DND-41 (cell line): Measurements from ENCODE around the gene CAMTA2.

Experiments used
- ATAC-seq: fragments of 200-7000 bp; cut with Tn5 transposase; 3 replicates; pipeline ENCODE4 v1.9.1; 2021; ENCODE audit warnings: low read depth; ENCODE audit not compliant: insufficient read depth
- DNase-seq: peaks from one replicate; pipeline ENCODE4 v3.0.0-alpha.2; 2020
- H2AFZ ChIP-seq: 2 replicates; pipeline ENCODE4 v1.6.0; 2012; ENCODE audit warnings: low read depth, low read length
- H3K27ac ChIP-seq: 2 replicates; pipeline ENCODE4 v1.5.1; 2012; ENCODE audit warnings: low read length, inconsistent platforms
- H3K27me3 ChIP-seq: fragments of 200-600 bp; sonication (generic); 2 replicates; pipeline ENCODE4 v1.6.0; 2012; ENCODE audit warnings: low read length, mild to moderate bottlenecking, inconsistent platforms; ENCODE audit not compliant: insufficient read depth, poor library complexity
- H3K36me3 ChIP-seq: 2 replicates; pipeline ENCODE4 v1.5.1; 2012; ENCODE audit warnings: low read length, inconsistent platforms; ENCODE audit not compliant: insufficient read depth
- H3K4me1 ChIP-seq: 2 replicates; pipeline ENCODE4 v1.5.1; 2012; ENCODE audit warnings: mild to moderate bottlenecking, low read length; ENCODE audit not compliant: insufficient read depth
- H3K4me2 ChIP-seq: 2 replicates; pipeline ENCODE4 v1.6.0; 2012; ENCODE audit warnings: mild to moderate bottlenecking, moderate library complexity, low read length, inconsistent platforms; ENCODE audit not compliant: insufficient read depth
- H3K4me3 ChIP-seq, 2 experiments: fragments of 200-600 bp in 1 of 2; shearing (Covaris generic) in 1 of 2; 2 replicates each; pipeline ENCODE4 v1.5.1; 2012 to 2016; ENCODE audit warnings: inconsistent platforms in 2 of 2, low read length in 2 of 2, mild to moderate bottlenecking in 2 of 2, low read depth in 1 of 2, moderate library complexity in 1 of 2
- H3K79me2 ChIP-seq: 2 replicates; pipeline ENCODE4 v1.6.0; 2012; ENCODE audit warnings: low read length, inconsistent platforms; ENCODE audit not compliant: insufficient read depth
- H3K9ac ChIP-seq: 2 replicates; pipeline ENCODE4 v1.6.0; 2012; ENCODE audit warnings: low read depth, mild to moderate bottlenecking, inconsistent platforms, low read length, moderate library complexity
- H3K9me3 ChIP-seq: 2 replicates; pipeline ENCODE4 v1.5.1; 2012; ENCODE audit warnings: low read length, moderate library complexity, mild to moderate bottlenecking, inconsistent platforms; ENCODE audit not compliant: insufficient read depth, severe bottlenecking
- H4K20me1 ChIP-seq: 2 replicates; pipeline ENCODE4 v1.6.0; 2012; ENCODE audit warnings: low read length; ENCODE audit not compliant: insufficient read depth
- EZH2 ChIP-seq: IDR thresholded peaks from 3 replicates; pipeline ENCODE4 v1.6.1; 2012; ENCODE audit warnings: borderline replicate concordance, low read depth, mild to moderate bottlenecking, moderate library complexity, low read length, inconsistent platforms; ENCODE audit not compliant: severe bottlenecking
- TF ChIP-seq, protein P1 (sequence below): IDR thresholded peaks from 2 replicates; pipeline ENCODE4 v1.5.1; 2012; ENCODE audit warnings: borderline replicate concordance, low read length, moderate library complexity, mild to moderate bottlenecking; ENCODE audit not compliant: poor library complexity, severe bottlenecking; ENCODE audit errors: extremely low read depth

Gene CAMTA2

GRCh38 chr17:4974115-4974670 lies 13.3 kb downstream of the CAMTA2 start:
- H3K27me3 ChIP-seq: no peaks in the 10 kb centered on the region
- H4K20me1 ChIP-seq: peaks cover 4% of the 10 kb centered on the region
- H3K4me1 ChIP-seq: peaks cover 7% of the 10 kb centered on the region
- H3K27ac ChIP-seq: no peak overlapping the region
- H3K9me3 ChIP-seq: no peaks in the 10 kb centered on the region
- ATAC-seq (no peak), DNase-seq (no peak)
- no peak overlapping the region for H3K4me2 ChIP-seq
- TF ChIP-seq, protein P1, sequence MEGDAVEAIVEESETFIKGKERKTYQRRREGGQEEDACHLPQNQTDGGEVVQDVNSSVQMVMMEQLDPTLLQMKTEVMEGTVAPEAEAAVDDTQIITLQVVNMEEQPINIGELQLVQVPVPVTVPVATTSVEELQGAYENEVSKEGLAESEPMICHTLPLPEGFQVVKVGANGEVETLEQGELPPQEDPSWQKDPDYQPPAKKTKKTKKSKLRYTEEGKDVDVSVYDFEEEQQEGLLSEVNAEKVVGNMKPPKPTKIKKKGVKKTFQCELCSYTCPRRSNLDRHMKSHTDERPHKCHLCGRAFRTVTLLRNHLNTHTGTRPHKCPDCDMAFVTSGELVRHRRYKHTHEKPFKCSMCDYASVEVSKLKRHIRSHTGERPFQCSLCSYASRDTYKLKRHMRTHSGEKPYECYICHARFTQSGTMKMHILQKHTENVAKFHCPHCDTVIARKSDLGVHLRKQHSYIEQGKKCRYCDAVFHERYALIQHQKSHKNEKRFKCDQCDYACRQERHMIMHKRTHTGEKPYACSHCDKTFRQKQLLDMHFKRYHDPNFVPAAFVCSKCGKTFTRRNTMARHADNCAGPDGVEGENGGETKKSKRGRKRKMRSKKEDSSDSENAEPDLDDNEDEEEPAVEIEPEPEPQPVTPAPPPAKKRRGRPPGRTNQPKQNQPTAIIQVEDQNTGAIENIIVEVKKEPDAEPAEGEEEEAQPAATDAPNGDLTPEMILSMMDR: no peak
- TF ChIP-seq EZH2: no peak
- peaks cover 83% of the 10 kb centered on the region for H3K36me3 ChIP-seq
- no peak overlapping the region for H3K4me3 ChIP-seq
- H3K79me2 ChIP-seq: peaks cover 5% of the 10 kb centered on the region; the same call in 1 of the 2 replicates
- H3K9ac ChIP-seq: no peak overlapping the region
- H2AFZ ChIP-seq: no peak overlapping the region

GRCh38 chr17:4973256-4974114 lies 14.0 kb downstream of the CAMTA2 start:
- no peak overlapping the region for H3K9ac ChIP-seq
- DNase-seq (no peak), ATAC-seq (no peak)
- TF ChIP-seq, protein P1: no peak
- TF ChIP-seq EZH2: no peak
- no peak overlapping the region for H3K4me2 ChIP-seq
- no peak overlapping the region for H2AFZ ChIP-seq
- H3K27me3 ChIP-seq: no peaks in the 10 kb centered on the region
- H3K9me3 ChIP-seq: no peaks in the 10 kb centered on the region
- peaks cover 12% of the 10 kb centered on the region for H3K79me2 ChIP-seq
- H3K4me1 ChIP-seq: peaks cover 14% of the 10 kb centered on the region
- H4K20me1 ChIP-seq: peaks cover 4% of the 10 kb centered on the region
- no peak overlapping the region for H3K27ac ChIP-seq
- peaks cover 82% of the 10 kb centered on the region for H3K36me3 ChIP-seq
- H3K4me3 ChIP-seq: no peak overlapping the region

DNA sequence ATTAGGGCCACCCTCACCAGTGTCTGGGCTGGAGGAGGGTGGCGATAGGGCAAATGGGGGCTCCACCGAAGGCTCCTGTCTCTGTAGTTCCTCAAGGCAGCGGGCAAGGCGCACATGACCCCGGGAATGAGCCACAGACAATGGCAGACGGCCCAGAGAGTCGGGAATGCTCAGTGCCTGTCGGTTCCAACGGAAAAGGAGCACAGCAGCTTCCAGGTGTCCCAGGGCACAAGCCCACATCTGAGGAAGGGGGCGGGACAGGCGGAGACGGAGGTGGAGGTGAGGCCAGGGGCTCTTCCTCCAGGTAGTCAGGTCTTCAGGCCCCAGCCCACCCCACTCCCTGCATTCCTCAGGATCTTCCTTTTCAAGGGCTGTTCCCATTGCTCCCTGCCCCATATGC lies 14.7 kb downstream of the CAMTA2 start:
- H3K79me2 ChIP-seq: peaks cover 19% of the 10 kb centered on the region
- no peak overlapping the region for H3K9ac ChIP-seq

More for the DNA sequence above, 14.7 kb downstream of the CAMTA2 start:
- peaks cover 4% of the 10 kb centered on the region for H4K20me1 ChIP-seq
- H3K27ac ChIP-seq: no peak overlapping the region
- H3K4me3 ChIP-seq: no peak overlapping the region
- H3K4me2 ChIP-seq: no peak overlapping the region
- DNase-seq (no peak), ATAC-seq (no peak)
- H3K27me3 ChIP-seq: no peaks in the 10 kb centered on the region
- no peak overlapping the region for H2AFZ ChIP-seq
- H3K9me3 ChIP-seq: no peaks in the 10 kb centered on the region
- peaks cover 19% of the 10 kb centered on the region for H3K4me1 ChIP-seq
- peaks cover 78% of the 10 kb centered on the region for H3K36me3 ChIP-seq
- no peak for TF ChIP-seq EZH2
- TF ChIP-seq, protein P1: no peak
